RWPE1 (cell line): ENCODE data around the gene ATXN2.
"Not testable (repeated sequence)": the region's sequence is repeated elsewhere in the genome, so short reads cannot be mapped to it uniquely, and the experiment has no call there.

Source experiments
- CTCF ChIA-PET: fragments of 350-600 bp; sonication (Branson Sonifier 250); formaldehyde crosslinking; extraction: SDS; loops from one replicate; lab custom pipeline; 2021; lab: Yijun Ruan, JAX
- POLR2A ChIA-PET: fragments of 400-600 bp; formaldehyde crosslinking; extraction: SDS; loops from one replicate; lab custom pipeline; 2020; ENCODE audit warnings: antibody characterized with exemption; ENCODE audit not compliant: low non-redundant PET; lab: Yijun Ruan, JAX
- DNase-seq: peaks from one replicate; pipeline ENCODE4 v3.0.0; 2012; ENCODE audit warnings: low spot score
- H3K27ac ChIP-seq: fragments of 450-650 bp; 2 replicates; pipeline ENCODE4 v1.5.1; 2017
- TF ChIP-seq, protein P1 (sequence below): fragments of 450-650 bp; conservative IDR thresholded peaks from 2 replicates; pipeline ENCODE4 v1.5.1; 2017; ENCODE audit warnings: low read depth, mild to moderate bottlenecking

ATXN2 gene

DNA sequence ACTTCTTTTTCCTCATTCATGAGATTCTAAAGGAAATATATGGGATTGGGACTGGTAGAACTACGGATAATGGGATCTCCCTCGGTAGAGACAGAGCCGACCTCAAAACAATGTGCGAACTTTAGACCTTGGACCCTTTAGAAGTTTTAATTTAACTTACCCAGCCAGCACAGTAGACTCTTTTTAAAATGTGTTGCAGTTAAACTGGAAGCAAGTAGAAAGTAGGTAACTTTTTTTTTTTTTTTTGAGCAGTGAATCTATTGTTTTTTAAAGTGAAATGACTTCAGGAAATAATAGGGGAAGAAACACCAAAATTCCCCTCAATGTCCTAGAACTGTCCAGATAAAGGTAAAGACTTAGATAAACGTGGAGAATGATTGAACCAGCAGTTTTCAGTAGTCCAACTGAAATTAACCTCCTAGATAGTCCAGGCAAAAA is 1.1 kb upstream of the ATXN2 start:
- ChIA-PET POLR2A (no interaction called here), CTCF (no interaction called here)
- TF ChIP-seq, protein P1, sequence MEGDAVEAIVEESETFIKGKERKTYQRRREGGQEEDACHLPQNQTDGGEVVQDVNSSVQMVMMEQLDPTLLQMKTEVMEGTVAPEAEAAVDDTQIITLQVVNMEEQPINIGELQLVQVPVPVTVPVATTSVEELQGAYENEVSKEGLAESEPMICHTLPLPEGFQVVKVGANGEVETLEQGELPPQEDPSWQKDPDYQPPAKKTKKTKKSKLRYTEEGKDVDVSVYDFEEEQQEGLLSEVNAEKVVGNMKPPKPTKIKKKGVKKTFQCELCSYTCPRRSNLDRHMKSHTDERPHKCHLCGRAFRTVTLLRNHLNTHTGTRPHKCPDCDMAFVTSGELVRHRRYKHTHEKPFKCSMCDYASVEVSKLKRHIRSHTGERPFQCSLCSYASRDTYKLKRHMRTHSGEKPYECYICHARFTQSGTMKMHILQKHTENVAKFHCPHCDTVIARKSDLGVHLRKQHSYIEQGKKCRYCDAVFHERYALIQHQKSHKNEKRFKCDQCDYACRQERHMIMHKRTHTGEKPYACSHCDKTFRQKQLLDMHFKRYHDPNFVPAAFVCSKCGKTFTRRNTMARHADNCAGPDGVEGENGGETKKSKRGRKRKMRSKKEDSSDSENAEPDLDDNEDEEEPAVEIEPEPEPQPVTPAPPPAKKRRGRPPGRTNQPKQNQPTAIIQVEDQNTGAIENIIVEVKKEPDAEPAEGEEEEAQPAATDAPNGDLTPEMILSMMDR = no peak

GRCh38 chr12:111599453-111600204 is 514 bp upstream of the ATXN2 start:
- POLR2A ChIA-PET = no interaction called here
- DNase-seq = peak; percentile 88
- TF ChIP-seq, protein P1 = no peak
- CTCF ChIA-PET = no interaction called here
- peak overlapping the region; percentile 97 for H3K27ac ChIP-seq

More for the DNA sequence above, 1.1 kb upstream of the ATXN2 start:
- no peak for DNase-seq
- peak overlapping the region; percentile 97 for H3K27ac ChIP-seq

GRCh38 chr12:111597831-111598636 is 1.1 kb downstream of the ATXN2 start:
- peak overlapping the region; percentile 97 for H3K27ac ChIP-seq
- peak; percentile 55 for DNase-seq
- POLR2A ChIA-PET = no interaction called here
- TF ChIP-seq, protein P1 = no peak
- CTCF ChIA-PET = no interaction called here

DNA sequence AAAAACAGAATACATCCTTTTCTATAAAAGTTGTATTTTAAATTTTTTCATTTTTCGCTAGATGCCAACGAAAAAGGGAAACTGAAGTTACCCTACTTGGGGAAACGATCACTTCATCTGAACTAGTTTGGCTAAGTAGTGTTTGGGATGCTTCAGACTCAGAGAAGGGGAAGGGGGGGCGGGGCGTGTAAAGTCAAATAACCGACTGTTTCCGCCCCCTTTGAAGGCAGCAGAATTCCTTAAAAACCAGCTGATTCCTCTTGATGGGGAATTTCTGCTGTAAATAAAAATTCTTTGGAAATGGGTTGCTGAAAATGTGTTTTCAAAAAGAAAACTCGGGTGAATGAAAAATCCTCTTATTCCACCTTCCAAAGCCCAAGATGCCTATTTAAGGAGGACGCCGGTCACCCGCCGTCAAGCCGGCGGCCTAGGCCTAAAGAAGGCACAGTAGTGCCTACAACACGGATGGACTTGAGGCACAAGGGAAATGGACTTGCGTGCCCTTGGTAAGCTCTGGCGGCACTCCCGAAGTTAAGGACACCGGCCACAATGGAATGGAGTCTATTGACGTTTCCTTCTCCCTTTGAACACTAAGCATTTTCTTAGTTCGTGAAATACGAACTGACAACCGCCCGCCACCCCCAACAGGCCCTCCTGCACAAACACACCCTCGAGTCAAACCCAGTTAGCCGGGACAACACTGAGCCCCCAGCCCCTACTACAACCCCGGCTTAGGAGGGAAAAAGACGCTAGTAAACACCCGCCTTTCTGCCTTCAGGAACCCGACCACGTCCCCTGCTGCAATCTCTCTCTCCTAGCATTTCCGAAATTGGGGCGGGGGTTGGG is 1.9 kb downstream of the ATXN2 start:
- H3K27ac ChIP-seq = peak overlapping the region; percentile 97
- TF ChIP-seq, protein P1 = no peak
- CTCF ChIA-PET = interaction anchor here (0.6 to 0.7 kb wide), 2 partner anchors 69 to 472 kb away, joined by 3 read pairs; no protein-coding TSS in a partner anchor
- peak; percentile 41 for DNase-seq
- POLR2A ChIA-PET = no interaction called here

- H3K27ac ChIP-seq = peak overlapping the region; percentile 43
- CTCF ChIA-PET, DNase-seq, POLR2A ChIA-PET: not testable (repeated sequence)
Measured at GRCh38 chr12:111595341-111595835, 3.7 kb downstream of the ATXN2 start.

GRCh38 chr12:111591399-111592010 is 7.6 kb downstream of the ATXN2 start:
- POLR2A ChIA-PET, DNase-seq, H3K27ac ChIP-seq: not testable (repeated sequence)
- CTCF ChIA-PET = interaction anchor here (0.6 kb wide), 2 partner anchors 35 to 71 kb away, joined by 3 read pairs; no protein-coding TSS in a partner anchor
